C4-2B (cell line): Measurements from ENCODE around the gene STK32C.

ENCODE experiments used
- CTCF ChIP-seq: fragments of 450-650 bp; conservative IDR thresholded peaks from 2 replicates; pipeline ENCODE4 v1.5.1; 2017; ENCODE audit warnings: mild to moderate bottlenecking
- ZFX ChIP-seq: fragments of 450-650 bp; IDR thresholded peaks from 2 replicates; pipeline ENCODE4 v1.6.1; 2017

GRCh38 chr10:132204078-132204780 is 103.5 kb downstream of the STK32C start:
- TF ChIP-seq CTCF, result no peak
- no peak for TF ChIP-seq ZFX
